Neural progenitor cell (in vitro differentiated cells): Measurements from ENCODE around the gene CSNK1G3. TPM values are rescaled to one million over a fixed set of nuclear protein-coding genes. Genes with fewer than 3 reads are reported as not detected.

ENCODE experiments used
- DNase-seq: peaks from one replicate; pipeline ENCODE4 v3.0.0-alpha.2; 2016; ENCODE audit warnings: low spot score
- H2AFZ ChIP-seq: fragments of 200-600 bp; sonication (generic); replicated peaks from 2 replicates; pipeline ENCODE4 v1.6.1; 2016; ENCODE audit warnings: antibody characterized with exemption
- H3F3A ChIP-seq: fragments of 200-600 bp; sonication (generic); 2 replicates; pipeline ENCODE4 v1.6.1; 2016; ENCODE audit warnings: antibody characterized with exemption, low read depth
- H3K27ac ChIP-seq: fragments of 200-600 bp; sonication (generic); 2 replicates; pipeline ENCODE4 v1.5.1; 2016; ENCODE audit warnings: mild to moderate bottlenecking
- H3K27me3 ChIP-seq: fragments of 200-600 bp; sonication (generic); 2 replicates; pipeline ENCODE4 v1.6.1; 2016; ENCODE audit warnings: mild to moderate bottlenecking, moderate library complexity
- H3K36me3 ChIP-seq: fragments of 200-600 bp; sonication (generic); 2 replicates; pipeline ENCODE4 v1.5.1; 2016
- H3K4me1 ChIP-seq: fragments of 200-600 bp; sonication (generic); 2 replicates; pipeline ENCODE4 v1.6.1; 2016; ENCODE audit warnings: mixed run types
- H3K4me2 ChIP-seq: fragments of 200-600 bp; sonication (generic); 2 replicates; pipeline ENCODE4 v1.6.1; 2016
- H3K4me3 ChIP-seq: fragments of 200-600 bp; sonication (generic); 2 replicates; pipeline ENCODE4 v1.5.1; 2016
- H3K79me2 ChIP-seq: fragments of 200-600 bp; sonication (generic); 2 replicates; pipeline ENCODE4 v1.6.1; 2016; ENCODE audit warnings: low read depth
- H3K9ac ChIP-seq: fragments of 200-600 bp; sonication (generic); 2 replicates; pipeline ENCODE4 v1.6.1; 2016
- H3K9me3 ChIP-seq: fragments of 200-600 bp; sonication (generic); 2 replicates; pipeline ENCODE4 v1.5.1; 2016; ENCODE audit warnings: low read depth
- H4K20me1 ChIP-seq: fragments of 200-600 bp; sonication (generic); 2 replicates; pipeline ENCODE4 v1.6.1; 2016; ENCODE audit warnings: low read depth
- H3K27ac Mint-ChIP-seq: 3 replicates; pipeline ENCODE4 v1.8.0; 2021; ENCODE audit warnings: mixed read lengths
- H3K27me3 Mint-ChIP-seq: 2 replicates; pipeline ENCODE4 v1.8.0; 2022; ENCODE audit warnings: low read depth, mild to moderate bottlenecking, inconsistent platforms, moderate library complexity, mixed read lengths; ENCODE audit not compliant: insufficient read depth
- H3K36me3 Mint-ChIP-seq: 3 replicates; pipeline ENCODE4 v1.8.0; 2021; ENCODE audit warnings: mixed read lengths
- H3K4me1 Mint-ChIP-seq: 3 replicates; pipeline ENCODE4 v1.8.0; 2021; ENCODE audit warnings: mixed read lengths
- H3K4me3 Mint-ChIP-seq: 3 replicates; pipeline ENCODE4 v1.8.0; 2021; ENCODE audit warnings: mild to moderate bottlenecking, moderate library complexity, mixed read lengths
- H3K9me3 Mint-ChIP-seq: 3 replicates; pipeline ENCODE4 v1.8.0; 2020; ENCODE audit warnings: mixed read lengths
- EZH2 ChIP-seq: fragments of 200-600 bp; sonication (generic); IDR thresholded peaks from 2 replicates; pipeline ENCODE4 v1.6.1; 2017; ENCODE audit warnings: antibody characterized with exemption, mild to moderate bottlenecking, moderate library complexity
- EZH2phosphoT487 ChIP-seq: fragments of 200-600 bp; sonication (generic); IDR thresholded peaks from 2 replicates; pipeline ENCODE4 v1.6.1; 2017; ENCODE audit warnings: antibody characterized with exemption
- total RNA-seq: library from RNA; depleted of rRNA; stranded (reverse); fragments of >200 nt; gene quantifications from 2 replicates; pipeline ENCODE4 v1.2.3, GENCODE V29; 2015; ENCODE audit warnings: low replicate concordance
- TF ChIP-seq, protein P1 (sequence below): fragments of 200-600 bp; sonication (generic); IDR thresholded peaks from 2 replicates; pipeline ENCODE4 v1.5.1; 2017; ENCODE audit warnings: antibody characterized with exemption, mild to moderate bottlenecking

CSNK1G3 gene
- total RNA-seq, 1 donor from 2014 or later: 96.7 TPM

DNA sequence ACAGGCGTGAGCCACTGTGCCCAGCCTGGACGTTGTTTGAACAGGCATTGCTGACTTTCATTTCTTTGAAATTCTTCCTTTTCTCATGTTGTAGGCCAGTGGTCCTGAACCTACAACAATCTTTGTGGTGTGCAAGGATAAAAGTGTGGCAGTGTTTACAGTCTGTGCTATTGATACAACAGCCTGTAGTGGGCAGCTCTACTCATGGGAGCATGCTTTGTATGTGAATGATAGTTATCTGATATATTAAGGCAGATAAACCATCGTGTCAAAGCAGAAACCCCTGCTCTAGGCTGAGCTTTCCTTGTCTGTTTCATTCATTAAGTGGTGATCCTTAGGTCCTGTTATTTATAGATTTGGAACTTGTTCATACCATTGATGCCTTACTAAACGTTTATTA, 42.6 kb downstream of the CSNK1G3 start:
- H3K36me3 Mint-ChIP-seq: peaks cover 17% of the 10 kb centered on the region
- Histone ChIP-seq H4K20me1 (no peaks in the 10 kb centered on the region), H2AFZ (no peak overlapping the region), H3K79me2 (peaks cover 24% of the 10 kb centered on the region), H3K4me2 (no peak overlapping the region), H3K9ac (no peak overlapping the region), H3K4me1 (no peaks in the 10 kb centered on the region), H3K9me3 (no peaks in the 10 kb centered on the region), H3K27me3 (no peaks in the 10 kb centered on the region), H3F3A (no peaks in the 10 kb centered on the region), H3K36me3 (no peaks in the 10 kb centered on the region), H3K27ac (no peak overlapping the region), H3K4me3 (no peak overlapping the region)
- peak overlapping the region; percentile 29 for H3K27ac Mint-ChIP-seq
- H3K4me3 Mint-ChIP-seq: no peak overlapping the region
- no peaks in the 10 kb centered on the region for H3K9me3 Mint-ChIP-seq
- DNase-seq: no peak
- no peaks in the 10 kb centered on the region for H3K27me3 Mint-ChIP-seq
- TF ChIP-seq EZH2 (no peak), EZH2phosphoT487 (no peak)
- TF ChIP-seq, protein P1, sequence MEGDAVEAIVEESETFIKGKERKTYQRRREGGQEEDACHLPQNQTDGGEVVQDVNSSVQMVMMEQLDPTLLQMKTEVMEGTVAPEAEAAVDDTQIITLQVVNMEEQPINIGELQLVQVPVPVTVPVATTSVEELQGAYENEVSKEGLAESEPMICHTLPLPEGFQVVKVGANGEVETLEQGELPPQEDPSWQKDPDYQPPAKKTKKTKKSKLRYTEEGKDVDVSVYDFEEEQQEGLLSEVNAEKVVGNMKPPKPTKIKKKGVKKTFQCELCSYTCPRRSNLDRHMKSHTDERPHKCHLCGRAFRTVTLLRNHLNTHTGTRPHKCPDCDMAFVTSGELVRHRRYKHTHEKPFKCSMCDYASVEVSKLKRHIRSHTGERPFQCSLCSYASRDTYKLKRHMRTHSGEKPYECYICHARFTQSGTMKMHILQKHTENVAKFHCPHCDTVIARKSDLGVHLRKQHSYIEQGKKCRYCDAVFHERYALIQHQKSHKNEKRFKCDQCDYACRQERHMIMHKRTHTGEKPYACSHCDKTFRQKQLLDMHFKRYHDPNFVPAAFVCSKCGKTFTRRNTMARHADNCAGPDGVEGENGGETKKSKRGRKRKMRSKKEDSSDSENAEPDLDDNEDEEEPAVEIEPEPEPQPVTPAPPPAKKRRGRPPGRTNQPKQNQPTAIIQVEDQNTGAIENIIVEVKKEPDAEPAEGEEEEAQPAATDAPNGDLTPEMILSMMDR: no peak
- peaks cover 16% of the 10 kb centered on the region for H3K4me1 Mint-ChIP-seq

DNA sequence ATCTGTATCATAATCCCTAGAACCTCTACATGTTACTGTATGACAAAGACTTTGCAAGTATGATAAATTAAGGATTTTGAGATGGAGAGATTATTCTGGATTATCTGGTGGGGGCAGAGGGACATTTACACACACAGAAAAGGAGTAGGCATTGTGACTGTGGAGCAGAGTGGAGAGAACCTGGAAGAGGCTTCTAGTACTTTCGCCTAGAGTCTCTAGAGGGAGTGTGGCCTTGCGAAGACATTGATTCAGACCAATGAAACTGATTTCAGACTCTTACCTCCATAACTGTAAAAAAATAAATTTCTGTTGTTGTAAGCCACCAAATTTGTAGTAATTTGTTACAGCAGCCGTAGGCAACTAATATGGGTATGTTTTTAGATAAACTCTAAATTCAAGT, 45.9 kb downstream of the CSNK1G3 start:
- no peak overlapping the region for H3K27ac Mint-ChIP-seq
- Histone ChIP-seq H3K4me3 (no peak overlapping the region), H4K20me1 (no peaks in the 10 kb centered on the region), H3K9me3 (no peaks in the 10 kb centered on the region), H3K27ac (no peak overlapping the region), H2AFZ (no peak overlapping the region), H3F3A (no peaks in the 10 kb centered on the region), H3K79me2 (peaks cover 15% of the 10 kb centered on the region), H3K27me3 (no peaks in the 10 kb centered on the region), H3K36me3 (no peaks in the 10 kb centered on the region), H3K9ac (no peak overlapping the region), H3K4me1 (no peaks in the 10 kb centered on the region), H3K4me2 (no peak overlapping the region)
- no peaks in the 10 kb centered on the region for H3K9me3 Mint-ChIP-seq
- no peak for DNase-seq
- H3K4me1 Mint-ChIP-seq: peaks cover 16% of the 10 kb centered on the region
- no peaks in the 10 kb centered on the region for H3K27me3 Mint-ChIP-seq
- TF ChIP-seq EZH2: no peak
- TF ChIP-seq, protein P1: peak; percentile 13
- no peak overlapping the region for H3K4me3 Mint-ChIP-seq
- H3K36me3 Mint-ChIP-seq: peaks cover 17% of the 10 kb centered on the region

DNA sequence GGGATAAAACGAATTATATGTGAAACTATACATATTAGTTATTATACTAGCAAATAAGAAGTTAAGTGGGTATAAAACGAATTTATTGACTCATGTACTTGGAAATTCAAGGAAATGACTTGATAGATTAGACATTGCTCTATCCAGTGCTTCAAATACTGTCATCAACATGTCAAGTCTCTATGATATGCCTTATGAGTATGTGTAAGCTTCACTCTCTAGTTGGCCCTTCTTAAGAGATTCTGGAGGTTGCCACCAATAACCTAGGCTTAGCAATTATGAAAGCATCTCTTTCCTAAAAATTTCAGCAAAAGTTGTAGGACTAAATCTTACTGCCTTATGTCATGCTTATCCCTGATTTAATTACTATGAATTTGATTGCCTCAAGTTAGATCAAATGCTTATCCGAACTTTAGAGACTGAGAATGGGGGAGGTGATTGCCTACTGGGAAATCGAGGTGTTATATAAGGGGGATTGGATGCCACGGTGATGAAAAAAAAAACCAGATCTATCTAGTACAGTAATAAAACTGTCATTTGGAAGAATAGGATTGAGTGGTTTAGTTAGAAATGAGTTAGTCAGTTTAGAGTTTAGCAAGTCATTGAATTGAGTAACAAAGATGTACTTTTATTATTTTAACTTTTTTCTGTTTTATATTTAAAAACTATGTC, 46.9 kb downstream of the CSNK1G3 start:
- H3K4me3 ChIP-seq: no peak overlapping the region
- H3K27me3 Mint-ChIP-seq: no peaks in the 10 kb centered on the region
- H3K4me1 ChIP-seq: no peaks in the 10 kb centered on the region
- peaks cover 20% of the 10 kb centered on the region for H3K79me2 ChIP-seq
- H3K4me1 Mint-ChIP-seq: peaks cover 9% of the 10 kb centered on the region
- peaks cover 3% of the 10 kb centered on the region for H3K36me3 ChIP-seq
- no peak overlapping the region for H3K4me2 ChIP-seq
- TF ChIP-seq EZH2phosphoT487 (no peak), EZH2 (no peak)
- TF ChIP-seq, protein P1: no peak
- no peaks in the 10 kb centered on the region for H3K9me3 Mint-ChIP-seq
- H3F3A ChIP-seq: no peaks in the 10 kb centered on the region
- H3K9me3 ChIP-seq: no peaks in the 10 kb centered on the region
- peaks cover 17% of the 10 kb centered on the region for H3K36me3 Mint-ChIP-seq
- no peak overlapping the region for H2AFZ ChIP-seq
- H3K27ac ChIP-seq: no peak overlapping the region
- no peak overlapping the region for H3K4me3 Mint-ChIP-seq
- no peaks in the 10 kb centered on the region for H3K27me3 ChIP-seq
- DNase-seq: no peak
- no peak overlapping the region for H3K9ac ChIP-seq
- H3K27ac Mint-ChIP-seq: no peak overlapping the region
- H4K20me1 ChIP-seq: no peaks in the 10 kb centered on the region
